VCaP (cell line): ENCODE data around the gene CTNNA3.

Source experiments
- H3K27ac ChIP-seq: fragments of 450-650 bp; 2 replicates; pipeline ENCODE4 v1.5.1; 2017
- TF ChIP-seq, protein P1 (sequence below): fragments of 450-650 bp; conservative IDR thresholded peaks from 2 replicates; pipeline ENCODE4 v1.5.1; 2017; ENCODE audit warnings: mild to moderate bottlenecking, moderate library complexity

Gene CTNNA3

DNA sequence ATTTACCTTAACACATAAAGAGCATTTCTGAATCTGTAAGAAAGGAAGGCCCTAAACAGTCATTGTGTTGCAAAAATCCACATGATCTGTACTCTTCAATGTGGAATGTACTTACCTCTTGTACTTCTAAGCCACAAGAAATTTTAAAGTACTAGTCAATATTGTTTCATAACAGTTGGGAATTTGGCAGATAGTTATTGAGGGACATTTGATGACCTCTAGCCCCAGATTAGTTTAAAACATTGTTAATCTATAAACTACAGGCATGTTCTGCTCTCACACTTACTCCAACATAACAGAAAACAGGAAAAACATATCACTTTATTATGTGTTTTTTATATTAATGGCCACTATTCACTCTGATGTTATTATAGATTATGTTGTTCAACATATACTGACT lies 1755.9 kb downstream of the CTNNA3 start:
- no peak overlapping the region for H3K27ac ChIP-seq
- TF ChIP-seq, protein P1, sequence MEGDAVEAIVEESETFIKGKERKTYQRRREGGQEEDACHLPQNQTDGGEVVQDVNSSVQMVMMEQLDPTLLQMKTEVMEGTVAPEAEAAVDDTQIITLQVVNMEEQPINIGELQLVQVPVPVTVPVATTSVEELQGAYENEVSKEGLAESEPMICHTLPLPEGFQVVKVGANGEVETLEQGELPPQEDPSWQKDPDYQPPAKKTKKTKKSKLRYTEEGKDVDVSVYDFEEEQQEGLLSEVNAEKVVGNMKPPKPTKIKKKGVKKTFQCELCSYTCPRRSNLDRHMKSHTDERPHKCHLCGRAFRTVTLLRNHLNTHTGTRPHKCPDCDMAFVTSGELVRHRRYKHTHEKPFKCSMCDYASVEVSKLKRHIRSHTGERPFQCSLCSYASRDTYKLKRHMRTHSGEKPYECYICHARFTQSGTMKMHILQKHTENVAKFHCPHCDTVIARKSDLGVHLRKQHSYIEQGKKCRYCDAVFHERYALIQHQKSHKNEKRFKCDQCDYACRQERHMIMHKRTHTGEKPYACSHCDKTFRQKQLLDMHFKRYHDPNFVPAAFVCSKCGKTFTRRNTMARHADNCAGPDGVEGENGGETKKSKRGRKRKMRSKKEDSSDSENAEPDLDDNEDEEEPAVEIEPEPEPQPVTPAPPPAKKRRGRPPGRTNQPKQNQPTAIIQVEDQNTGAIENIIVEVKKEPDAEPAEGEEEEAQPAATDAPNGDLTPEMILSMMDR, result no peak

DNA sequence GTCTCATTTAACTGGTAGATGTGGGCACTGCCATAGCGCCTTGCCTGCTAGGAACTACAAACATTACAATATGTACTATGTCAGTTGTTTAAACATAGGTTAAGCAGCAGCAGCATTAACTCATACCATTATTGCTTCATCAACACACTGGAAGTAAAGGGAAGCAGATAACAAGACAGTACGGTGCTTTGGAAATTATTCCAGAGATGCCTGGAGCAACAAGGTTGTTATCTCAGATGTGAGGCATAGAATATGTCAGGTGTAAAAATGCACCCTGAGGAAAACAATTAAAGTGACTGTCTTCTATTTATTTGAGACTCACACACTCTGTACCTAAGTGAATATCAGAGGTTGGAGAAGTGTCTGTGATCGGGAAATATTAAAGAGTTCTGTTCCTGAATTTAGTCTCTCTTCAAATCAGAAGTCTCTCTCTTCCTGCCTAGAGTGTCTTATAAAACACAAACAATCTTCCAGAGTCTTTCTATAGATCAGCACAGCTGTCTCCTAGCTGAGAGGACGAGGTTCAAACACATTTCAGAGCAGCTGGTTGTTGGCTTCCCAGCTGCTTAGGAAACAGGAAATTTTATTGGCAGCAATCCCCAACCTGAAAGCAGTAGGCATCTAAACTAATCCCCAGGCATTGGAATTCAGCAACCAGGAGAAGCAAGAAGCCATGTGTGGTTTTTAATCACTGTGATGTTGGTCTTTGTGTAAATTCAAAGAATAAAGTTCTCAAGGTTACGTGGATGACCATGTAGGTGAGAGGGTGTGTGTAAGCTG lies 1764.5 kb downstream of the CTNNA3 start:
- TF ChIP-seq, protein P1, result no peak
- H3K27ac ChIP-seq, result no peak overlapping the region

DNA sequence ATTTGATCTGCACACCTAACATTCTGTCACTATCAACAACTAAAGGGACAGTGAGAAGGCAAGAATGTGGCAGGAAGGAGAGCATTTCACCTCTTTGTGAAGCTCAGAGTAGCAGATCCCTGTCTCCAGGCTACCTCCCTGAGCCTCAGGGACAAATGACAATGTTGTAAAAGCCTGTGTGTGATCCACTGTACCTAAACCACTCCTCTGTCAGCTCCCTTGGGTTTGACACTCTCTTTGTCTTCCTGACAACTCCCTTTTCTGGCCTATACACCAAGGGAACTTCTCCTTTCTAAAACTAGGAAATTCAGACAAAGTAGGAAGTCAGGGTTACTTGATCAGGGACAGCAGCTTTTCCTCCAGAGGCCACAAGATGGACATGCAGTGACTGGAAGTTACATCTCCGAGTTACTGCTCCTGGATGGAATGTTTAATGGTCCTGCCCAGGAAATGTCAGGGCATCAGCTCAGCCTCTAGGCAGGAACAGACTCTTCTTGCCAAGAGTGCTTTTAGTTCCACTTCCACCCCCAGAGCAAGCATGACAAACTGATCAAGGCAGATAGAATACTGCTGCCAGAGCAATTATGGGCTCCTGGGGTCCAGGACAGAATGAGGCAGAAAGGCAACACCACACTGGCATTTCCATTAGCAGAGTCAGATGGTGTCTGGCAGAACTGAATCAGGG lies 1784.7 kb downstream of the CTNNA3 start:
- no peak overlapping the region for H3K27ac ChIP-seq
- TF ChIP-seq, protein P1, result no peak

DNA sequence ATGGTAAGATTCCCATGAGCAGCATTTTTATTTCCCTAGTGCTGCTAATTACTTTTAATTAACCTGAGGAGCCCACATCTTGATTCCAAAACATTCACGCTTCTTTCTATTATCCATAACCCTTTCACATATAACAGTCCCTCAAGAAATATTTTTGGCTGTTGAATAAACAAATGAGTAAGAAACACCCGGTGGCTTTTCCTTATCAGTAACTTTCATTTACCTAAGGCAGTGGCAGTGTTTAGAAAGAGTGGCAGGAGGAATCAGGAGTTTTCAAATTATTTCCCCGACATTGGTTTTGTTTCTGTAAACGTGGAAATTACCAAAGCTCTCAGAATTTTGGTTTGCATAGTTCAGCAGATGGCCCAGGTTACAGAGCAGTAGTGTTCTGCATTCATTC lies 1785.8 kb downstream of the CTNNA3 start:
- no peak overlapping the region for H3K27ac ChIP-seq
- TF ChIP-seq, protein P1, result no peak

DNA sequence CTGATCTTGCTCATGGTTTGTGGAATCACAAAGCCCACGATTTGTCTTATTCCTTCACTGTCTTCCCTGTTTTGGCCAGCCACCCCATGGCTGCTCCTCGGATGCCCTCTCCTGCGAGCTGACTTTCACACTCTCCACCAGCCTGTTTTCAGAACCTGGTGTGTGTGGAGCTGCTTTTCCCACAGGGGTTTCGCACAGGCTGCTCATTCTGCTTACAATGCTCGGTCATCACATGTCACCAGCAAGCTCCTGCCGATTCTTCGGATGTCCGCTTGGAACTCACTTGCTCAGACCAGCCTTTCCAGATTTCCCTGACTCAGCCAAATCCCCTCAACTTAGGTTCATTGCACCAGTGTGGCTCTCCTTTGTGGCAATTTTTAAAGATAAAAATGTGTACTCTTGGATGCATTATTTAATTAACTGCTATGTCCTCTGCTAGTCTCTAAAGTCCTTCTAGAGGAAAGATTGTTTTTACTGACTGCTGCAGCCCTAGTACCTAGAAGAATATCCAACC lies 1788.7 kb downstream of the CTNNA3 start:
- TF ChIP-seq, protein P1, result no peak

DNA sequence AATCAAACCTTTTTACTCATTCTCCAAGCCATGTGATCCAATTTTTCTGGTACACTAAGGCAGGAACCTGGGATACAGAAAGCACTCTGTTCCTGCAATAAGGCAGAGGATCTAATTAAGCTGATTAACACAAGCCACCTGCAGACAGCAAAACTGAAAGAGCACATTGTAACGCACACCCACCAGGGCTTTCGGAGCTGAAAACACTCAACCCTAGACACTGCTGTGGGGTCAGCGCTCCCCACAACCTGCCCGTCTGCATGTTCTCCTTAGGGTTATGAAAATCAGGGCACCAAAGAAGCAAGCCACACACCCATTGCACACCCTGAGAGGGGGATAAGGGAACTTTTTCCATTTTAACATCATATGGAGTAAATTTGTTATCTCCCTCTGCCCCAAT lies 1792.4 kb downstream of the CTNNA3 start:
- H3K27ac ChIP-seq, result no peak overlapping the region
- TF ChIP-seq, protein P1, result no peak

More for the DNA sequence above, 1788.7 kb downstream of the CTNNA3 start:
- no peak overlapping the region for H3K27ac ChIP-seq

DNA sequence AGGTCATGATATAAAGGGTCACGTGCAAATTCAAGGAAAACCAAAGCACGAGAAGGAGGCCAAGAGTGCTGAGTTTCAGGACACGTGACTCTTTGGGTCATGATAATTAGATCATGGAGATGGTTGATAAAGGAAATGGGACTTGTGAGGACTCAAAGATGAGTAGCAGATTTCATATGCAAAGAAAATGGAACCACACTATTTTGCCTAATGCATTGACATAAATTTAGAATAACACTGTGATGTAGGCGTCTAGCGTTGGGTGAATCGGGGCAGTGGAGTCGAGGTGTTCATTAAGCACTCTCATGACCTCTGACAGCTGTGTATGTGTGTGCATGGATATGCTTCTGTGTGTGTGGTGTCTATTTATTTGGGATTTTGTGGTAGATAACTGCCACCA lies 1795.7 kb downstream of the CTNNA3 start:
- TF ChIP-seq, protein P1, result no peak
- no peak overlapping the region for H3K27ac ChIP-seq
